Femur (tissue), 1 donor: ENCODE measurements around the gene SLC12A1.
A peak's percentile ranks its signal among the peaks of the same experiment; 100 is the strongest.
"Not testable (repeated sequence)": the region's sequence is repeated elsewhere in the genome, so short reads cannot be mapped to it uniquely, and the experiment has no call there.

Experiments used
- DNase-seq: peaks from one replicate; pipeline ENCODE4 v3.0.0-alpha.2; 2017

The SLC12A1 gene

GRCh38 chr15:48315041-48315440 lies 108.9 kb downstream of the SLC12A1 start:
- DNase-seq, result no peak

- no peak for DNase-seq
Observed at GRCh38 chr15:48317221-48317620, 111.1 kb downstream of the SLC12A1 start.

GRCh38 chr15:48318131-48318530 lies 112.0 kb downstream of the SLC12A1 start:
- no peak for DNase-seq

- DNase-seq, result no peak
Observed at GRCh38 chr15:48323294-48323693, 117.2 kb downstream of the SLC12A1 start.

GRCh38 chr15:48324949-48325348 lies 118.8 kb downstream of the SLC12A1 start:
- no peak for DNase-seq

DNA sequence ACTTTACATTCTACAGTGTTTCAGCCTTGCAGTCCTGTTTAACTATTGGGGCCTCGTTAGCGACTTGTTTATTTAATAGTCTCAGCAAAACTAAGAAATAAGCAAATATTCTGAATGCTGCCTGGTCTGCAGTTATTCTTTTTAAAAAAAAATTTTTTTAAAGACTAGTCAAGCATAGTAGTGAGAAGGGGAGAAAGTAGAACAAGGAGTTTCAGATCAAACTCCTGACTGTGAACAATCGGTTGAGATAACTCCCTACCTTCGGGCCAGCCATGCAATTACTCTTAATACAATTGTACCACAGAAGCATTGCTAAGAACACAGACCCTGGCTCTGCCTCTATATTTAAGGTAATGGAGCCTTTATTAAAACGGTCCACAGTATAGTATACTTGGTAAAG lies 119.3 kb downstream of the SLC12A1 start:
- no peak for DNase-seq

GRCh38 chr15:48326180-48326579 lies 120.1 kb downstream of the SLC12A1 start:
- not testable (repeated sequence) for DNase-seq

DNA sequence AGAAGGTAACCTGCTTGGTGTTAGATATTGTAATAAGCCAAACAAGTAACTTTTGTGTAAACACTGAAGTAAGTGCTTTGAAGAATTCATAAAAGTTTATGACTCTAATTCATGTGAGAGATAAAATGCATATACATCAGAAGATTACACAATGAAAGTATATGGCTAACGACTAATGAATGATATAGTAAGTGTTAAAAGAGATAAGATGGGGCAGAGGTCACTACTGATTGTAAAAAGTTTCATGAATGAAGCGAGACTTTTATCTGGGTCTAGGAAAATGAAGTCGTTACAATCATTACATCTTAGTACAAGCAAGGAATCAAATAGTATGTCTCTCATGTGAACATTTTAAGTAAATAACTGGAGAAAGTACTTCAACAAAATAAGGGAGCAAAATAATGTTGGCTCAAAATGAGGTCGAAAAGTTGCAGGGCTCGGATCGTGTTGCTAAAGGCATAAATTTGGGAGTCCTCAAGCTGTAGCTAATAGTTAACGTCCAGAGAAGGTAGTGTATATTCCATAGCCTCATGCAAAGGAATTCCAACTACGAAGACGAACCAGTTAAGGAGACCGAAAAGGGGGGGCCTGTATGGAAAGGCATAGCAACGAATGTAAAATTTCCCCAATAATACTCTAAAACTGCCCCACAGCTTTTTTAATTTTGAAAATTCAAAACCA lies 124.1 kb downstream of the SLC12A1 start:
- DNase-seq, result no peak

DNA sequence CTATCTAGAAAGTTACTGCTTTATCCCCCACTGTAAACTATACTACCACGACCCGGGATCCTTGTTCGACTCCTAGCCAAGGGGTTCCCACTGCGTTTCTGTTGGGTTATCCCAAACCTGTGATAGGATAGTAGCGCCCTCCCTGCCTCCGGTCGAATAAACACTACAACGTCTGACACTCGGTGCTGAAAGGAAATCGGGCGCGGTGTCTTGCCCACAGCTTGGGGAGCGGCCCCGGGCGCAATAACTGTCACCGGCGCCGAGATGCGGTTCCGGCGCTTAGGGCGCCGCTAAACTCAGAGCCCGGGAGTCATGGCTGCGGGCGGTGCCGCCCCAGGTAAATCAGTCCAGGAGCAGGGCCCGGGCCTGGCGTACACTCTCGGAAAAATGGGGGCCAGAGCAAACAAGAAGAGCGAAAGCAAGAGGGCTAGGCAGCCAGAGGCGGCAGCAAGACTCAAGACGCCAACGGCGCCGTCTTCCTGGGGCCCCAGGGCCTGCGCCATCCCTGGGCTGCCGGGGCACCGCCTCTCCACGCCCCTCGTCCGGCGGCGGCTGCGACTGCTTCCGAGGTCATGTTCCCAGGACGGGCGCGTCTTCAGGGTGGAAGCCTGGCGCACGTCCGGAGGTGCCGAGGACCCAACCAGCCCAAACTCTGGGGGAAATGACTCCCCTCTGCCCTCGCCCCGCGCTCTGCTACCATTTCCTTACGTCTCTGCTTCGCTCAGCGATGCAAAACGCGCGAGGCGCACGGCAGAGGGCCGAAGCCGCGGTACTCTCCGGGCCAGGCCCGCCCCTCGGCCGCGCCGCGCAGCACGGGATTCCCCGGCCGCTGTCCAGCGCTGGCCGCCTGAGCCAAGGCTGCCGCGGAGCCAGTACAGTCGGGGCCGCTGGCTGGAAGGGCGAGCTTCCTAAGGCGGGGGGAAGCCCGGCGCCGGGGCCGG lies 125.0 kb downstream of the SLC12A1 start, which contains the start of gene DUT:
Gene DUT (plus strand): TSS at position 575 of the 941 bp plus-strand sequence. CDS start 87 bp downstream, at position 662.
- peak; percentile 91 for DNase-seq

DNA sequence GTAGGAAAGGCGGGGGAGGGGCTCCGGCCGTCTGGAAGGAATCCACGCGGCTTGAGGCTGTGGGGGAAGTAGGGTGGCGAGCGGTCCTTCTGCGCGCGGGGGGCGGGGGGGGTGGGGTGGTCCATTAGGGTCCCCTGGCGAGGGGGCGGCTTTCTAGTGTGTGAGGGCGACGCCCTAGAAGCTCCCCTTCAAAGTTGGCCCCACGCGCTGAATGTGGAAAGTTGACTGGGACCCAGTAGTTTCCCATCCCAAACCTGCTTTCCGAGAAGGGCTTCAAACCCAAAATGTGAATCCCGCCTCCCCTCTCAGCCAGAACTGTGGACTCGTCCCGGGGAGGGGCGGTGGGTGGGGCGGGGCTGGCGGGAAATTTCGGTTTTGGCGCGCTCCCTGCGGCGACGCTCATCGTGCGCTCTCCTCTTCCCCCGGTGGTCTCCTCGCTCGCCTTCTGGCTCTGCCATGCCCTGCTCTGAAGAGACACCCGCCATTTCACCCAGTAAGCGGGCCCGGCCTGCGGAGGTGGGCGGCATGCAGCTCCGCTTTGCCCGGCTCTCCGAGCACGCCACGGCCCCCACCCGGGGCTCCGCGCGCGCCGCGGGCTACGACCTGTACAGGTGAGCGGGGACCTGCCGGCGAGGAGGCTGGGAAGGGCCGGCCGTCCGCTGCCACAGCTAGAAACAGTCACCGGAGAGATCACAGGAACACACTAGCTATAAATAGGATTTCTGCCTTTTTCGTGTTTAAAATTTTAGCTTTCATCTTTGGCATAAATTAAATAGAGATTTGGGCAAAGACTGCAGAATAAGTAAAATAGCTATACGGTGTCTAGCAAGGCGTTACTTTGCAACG lies 125.9 kb downstream of the SLC12A1 start:
- DNase-seq, result no peak

- DNase-seq, result no peak
Observed at GRCh38 chr15:48332642-48333034, 126.5 kb downstream of the SLC12A1 start.

DNA sequence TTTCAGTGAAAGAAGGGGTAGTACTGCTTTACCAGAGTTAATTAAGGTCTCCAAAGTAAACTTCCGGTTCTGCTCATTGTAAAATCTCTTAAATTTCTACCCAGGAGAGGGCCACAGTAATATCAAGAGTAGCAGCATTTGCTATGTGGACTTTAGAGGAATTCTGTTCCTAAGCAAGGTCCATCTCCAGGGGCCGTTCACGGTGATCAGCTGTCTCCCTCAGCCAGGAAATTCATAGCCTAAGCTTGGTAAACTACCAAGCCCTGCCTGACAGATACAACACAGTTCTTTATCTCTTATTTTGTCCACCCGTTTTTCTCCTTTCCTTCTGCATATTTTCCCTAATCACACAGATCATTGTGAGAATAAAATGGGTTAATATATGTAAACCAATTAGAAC lies 127.4 kb downstream of the SLC12A1 start:
- no peak for DNase-seq

DNA sequence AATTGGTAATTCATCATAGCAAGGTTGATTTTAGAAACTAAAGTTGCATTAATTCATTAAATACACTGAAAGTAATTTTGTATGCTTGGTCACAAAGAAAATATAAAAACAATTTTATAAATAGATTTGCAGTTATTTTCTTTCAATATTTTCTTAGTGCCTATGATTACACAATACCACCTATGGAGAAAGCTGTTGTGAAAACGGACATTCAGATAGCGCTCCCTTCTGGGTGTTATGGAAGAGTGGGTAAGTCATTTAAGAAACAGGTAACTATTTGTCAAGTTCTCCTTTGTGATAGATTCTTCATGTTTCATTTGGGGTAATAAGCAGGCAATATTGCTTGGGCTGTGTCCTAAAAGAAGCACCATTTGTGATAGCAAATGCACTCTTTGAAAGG lies 128.2 kb downstream of the SLC12A1 start:
- no peak for DNase-seq

DNA sequence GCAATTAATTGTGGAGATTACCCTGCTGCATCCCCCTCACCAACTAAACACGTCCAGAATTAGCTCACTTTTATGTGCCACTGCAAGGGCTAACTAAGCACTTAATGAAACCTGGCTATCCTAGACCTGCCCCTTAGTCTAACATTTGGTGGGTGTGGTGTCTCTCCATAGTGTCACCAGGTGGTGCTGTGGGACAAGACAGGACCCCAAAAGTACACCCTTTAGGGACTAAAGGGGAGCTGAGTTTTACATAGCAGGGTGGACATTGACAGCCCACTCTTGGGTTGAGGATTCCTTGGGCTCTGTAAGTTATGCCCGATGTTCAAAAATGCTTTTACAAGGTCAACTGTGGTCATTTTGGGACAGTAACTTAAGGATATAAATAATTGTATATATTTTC lies 130.8 kb downstream of the SLC12A1 start:
- no peak for DNase-seq

DNA sequence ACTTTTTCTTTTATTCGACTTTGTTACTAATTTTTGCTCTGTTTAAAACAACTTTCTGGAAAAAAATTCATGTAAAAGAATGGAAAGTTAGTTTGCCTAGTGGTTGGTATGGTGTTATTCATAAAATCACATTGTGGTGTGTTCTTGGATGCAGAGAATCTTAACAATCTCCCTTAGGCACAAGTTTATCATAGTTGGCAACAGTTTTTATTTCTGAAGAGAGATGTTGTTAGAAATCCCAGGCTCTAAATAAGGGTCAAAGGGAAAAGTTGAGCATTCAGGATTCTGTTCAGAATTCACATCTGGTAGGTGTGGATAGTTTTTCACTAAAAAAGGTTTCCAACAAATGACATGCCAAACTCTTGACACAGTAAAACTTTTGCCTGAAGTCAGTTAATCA lies 131.5 kb downstream of the SLC12A1 start:
- DNase-seq, result no peak

DNA sequence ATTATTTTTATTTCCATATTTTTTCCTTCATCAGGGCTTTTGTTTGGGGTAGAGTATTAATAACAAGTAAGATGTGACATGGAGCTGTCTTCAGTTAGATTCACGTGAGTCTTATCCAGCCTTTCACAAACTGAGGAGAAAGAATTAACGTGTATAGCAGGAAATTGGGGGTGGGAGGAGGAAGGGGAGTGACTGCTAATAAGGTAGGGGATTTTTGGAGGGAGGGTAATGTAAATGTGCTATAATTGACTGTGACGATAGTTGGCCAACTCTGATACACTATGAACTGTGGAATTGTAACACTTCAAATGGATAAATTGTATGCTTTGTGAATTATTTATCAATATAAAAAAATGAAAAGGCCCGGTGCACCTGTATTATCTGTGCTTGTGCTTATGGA lies 134.0 kb downstream of the SLC12A1 start:
- DNase-seq, result no peak

DNA sequence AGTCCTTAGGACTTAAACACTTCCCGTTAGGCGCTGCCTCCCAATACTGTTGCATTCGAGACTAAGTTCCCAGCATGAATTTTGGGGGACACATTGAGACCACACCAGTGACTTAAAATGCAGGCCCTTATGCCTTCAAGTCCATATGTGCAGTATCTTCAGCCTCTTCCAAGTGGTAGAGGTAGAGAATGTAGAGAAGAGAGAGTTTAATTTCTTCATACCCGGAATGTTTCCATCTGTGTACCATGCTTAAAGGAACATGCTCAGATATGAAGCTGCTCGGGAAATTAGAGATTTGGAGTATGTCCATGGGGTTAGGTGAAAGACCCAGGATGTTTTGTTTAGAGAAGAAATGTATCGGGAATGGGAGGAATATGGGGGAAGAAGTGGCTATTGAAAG lies 137.8 kb downstream of the SLC12A1 start:
- DNase-seq, result no peak

GRCh38 chr15:48345516-48345915 lies 139.4 kb downstream of the SLC12A1 start:
- DNase-seq, result no peak

GRCh38 chr15:48352474-48353072 lies 146.5 kb downstream of the SLC12A1 start:
- DNase-seq, result peak; percentile 60
